H9 (cell line): Measurements from ENCODE around the gene PKP1. TPM values are rescaled to one million over a fixed set of nuclear protein-coding genes. Genes with fewer than 3 reads are reported as not detected.

Experiments used
- DNase-seq: peaks from one replicate; pipeline ENCODE4 v3.0.0-alpha.2; 2017
- H2AFZ ChIP-seq: one replicate; pipeline ENCODE4 v1.6.1; 2013; ENCODE audit warnings: mild to moderate bottlenecking, low read length, control low read depth, moderate library complexity
- H2AK5ac ChIP-seq: 2 replicates; pipeline ENCODE4 v1.6.1; 2013; ENCODE audit warnings: low read length, control low read depth, mixed read lengths; ENCODE audit not compliant: insufficient read length
- H2BK120ac ChIP-seq: one replicate; pipeline ENCODE4 v1.6.1; 2013; ENCODE audit warnings: low read depth, mild to moderate bottlenecking, low read length, control low read depth, inconsistent platforms; ENCODE audit not compliant: poor library complexity, severe bottlenecking
- H2BK12ac ChIP-seq: 2 replicates; pipeline ENCODE4 v1.6.1; 2013; ENCODE audit warnings: low read length, control low read depth, mixed read lengths, low read depth; ENCODE audit not compliant: insufficient read length
- H2BK15ac ChIP-seq: 2 replicates; pipeline ENCODE4 v1.6.1; 2013; ENCODE audit warnings: low read depth, low read length, control low read depth
- H2BK20ac ChIP-seq: one replicate; pipeline ENCODE4 v1.6.1; 2013; ENCODE audit warnings: low read depth, mild to moderate bottlenecking, low read length, control low read depth, inconsistent platforms; ENCODE audit not compliant: poor library complexity, severe bottlenecking
- H2BK5ac ChIP-seq: 2 replicates; pipeline ENCODE4 v1.6.1; 2013; ENCODE audit warnings: low read length, control low read depth, mixed read lengths; ENCODE audit not compliant: insufficient read length
- H3K14ac ChIP-seq: 2 replicates; pipeline ENCODE4 v1.6.1; 2013; ENCODE audit warnings: low read length, control low read depth; ENCODE audit not compliant: insufficient read depth
- H3K18ac ChIP-seq: 2 replicates; pipeline ENCODE4 v1.6.1; 2013; ENCODE audit warnings: low read depth, mild to moderate bottlenecking, mixed read lengths, low read length, control low read depth; ENCODE audit not compliant: insufficient read length
- H3K23ac ChIP-seq: 2 replicates; pipeline ENCODE4 v1.6.1; 2013; ENCODE audit warnings: low read length, control low read depth, mixed read lengths, low read depth; ENCODE audit not compliant: insufficient read length
- H3K23me2 ChIP-seq: 2 replicates; pipeline ENCODE4 v1.6.1; 2013; ENCODE audit warnings: low read depth, mild to moderate bottlenecking, mixed read lengths, low read length, control low read depth; ENCODE audit not compliant: insufficient read length, poor library complexity, severe bottlenecking
- H3K27ac ChIP-seq: 2 replicates; pipeline ENCODE4 v1.5.1; 2013; ENCODE audit warnings: low read length, control low read depth, mixed read lengths, low read depth; ENCODE audit not compliant: insufficient read length
- H3K27me3 ChIP-seq: 2 replicates; pipeline ENCODE4 v1.6.1; 2013; ENCODE audit warnings: low read length, control low read depth, inconsistent platforms; ENCODE audit not compliant: insufficient read depth
- H3K4ac ChIP-seq: 2 replicates; pipeline ENCODE4 v1.6.1; 2013; ENCODE audit warnings: low read depth, mild to moderate bottlenecking, control low read depth, inconsistent platforms, low read length, moderate library complexity
- H3K4me1 ChIP-seq: 2 replicates; pipeline ENCODE4 v1.6.1; 2013; ENCODE audit warnings: low read length, control low read depth, inconsistent platforms; ENCODE audit not compliant: insufficient read depth
- H3K4me2 ChIP-seq: 2 replicates; pipeline ENCODE4 v1.6.1; 2013; ENCODE audit warnings: low read length, control low read depth, mixed read lengths; ENCODE audit not compliant: insufficient read length, insufficient read depth
- H3K56ac ChIP-seq: 2 replicates; pipeline ENCODE4 v1.6.1; 2013; ENCODE audit warnings: low read depth, mild to moderate bottlenecking, mixed read lengths, low read length, control low read depth; ENCODE audit not compliant: insufficient read length
- H3K79me1 ChIP-seq: 2 replicates; pipeline ENCODE4 v1.6.1; 2013; ENCODE audit warnings: low read depth, mild to moderate bottlenecking, moderate library complexity, low read length, control low read depth, inconsistent platforms; ENCODE audit not compliant: insufficient read depth, poor library complexity, severe bottlenecking
- H3K79me2 ChIP-seq: 2 replicates; pipeline ENCODE4 v1.6.1; 2013; ENCODE audit warnings: low read length, control low read depth, inconsistent platforms; ENCODE audit not compliant: insufficient read depth
- H3K9ac ChIP-seq: 2 replicates; pipeline ENCODE4 v1.6.1; 2013; ENCODE audit warnings: low read length, control low read depth, mixed read lengths; ENCODE audit not compliant: insufficient read length; ENCODE audit errors: extremely low read depth
- H3K9me3 ChIP-seq: one replicate; pipeline ENCODE4 v1.6.1; 2013; ENCODE audit warnings: low read depth, low read length, inconsistent platforms; ENCODE audit not compliant: control insufficient read depth
- H3T11ph ChIP-seq: one replicate; pipeline ENCODE4 v1.6.1; 2013; ENCODE audit warnings: mild to moderate bottlenecking, low read length, control low read depth, inconsistent platforms
- H4K20me1 ChIP-seq: one replicate; pipeline ENCODE4 v1.6.1; 2013; ENCODE audit not compliant: control insufficient read depth, insufficient read length, insufficient read depth
- H4K5ac ChIP-seq: 2 replicates; pipeline ENCODE4 v1.6.1; 2013; ENCODE audit warnings: low read depth, mild to moderate bottlenecking, mixed read lengths, low read length, control low read depth; ENCODE audit not compliant: insufficient read length
- H4K8ac ChIP-seq: replicated peaks from 2 replicates; pipeline ENCODE4 v1.6.1; 2013; ENCODE audit warnings: low read length, control low read depth, mixed read lengths, low read depth; ENCODE audit not compliant: insufficient read length
- H4K91ac ChIP-seq: 2 replicates; pipeline ENCODE4 v1.6.1; 2013; ENCODE audit warnings: low read depth, mild to moderate bottlenecking, moderate library complexity, mixed read lengths, low read length, control low read depth; ENCODE audit not compliant: insufficient read length
- H3K27ac Mint-ChIP-seq, 3 experiments: 2 replicates in 2 of 3; 3 replicates in 1 of 3; pipeline ENCODE4 v1.8.0; 2020 to 2021; ENCODE audit warnings: mixed read lengths in 3 of 3, mild to moderate bottlenecking in 1 of 3, moderate library complexity in 1 of 3
- H3K27me3 Mint-ChIP-seq: 2 replicates; pipeline ENCODE4 v1.8.0; 2021; ENCODE audit warnings: low read depth, mild to moderate bottlenecking, moderate library complexity, mixed read lengths
- H3K36me3 Mint-ChIP-seq, 3 experiments: 2 replicates in 2 of 3; 3 replicates in 1 of 3; pipeline ENCODE4 v1.8.0; 2020 to 2021; ENCODE audit warnings: low read depth in 3 of 3, mixed read lengths in 3 of 3; ENCODE audit not compliant: insufficient read depth in 1 of 3
- H3K4me1 Mint-ChIP-seq, 2 experiments: 2 replicates each; pipeline ENCODE4 v1.8.0; 2020; ENCODE audit warnings: mixed read lengths in 2 of 2
- H3K4me3 Mint-ChIP-seq, 2 experiments: 2 replicates in 1 of 2; 3 replicates in 1 of 2; pipeline ENCODE4 v1.8.0; 2020 to 2021; ENCODE audit warnings: mild to moderate bottlenecking in 2 of 2, mixed read lengths in 2 of 2, moderate library complexity in 1 of 2
- H3K9me3 Mint-ChIP-seq, 2 experiments: 2 replicates in 1 of 2; 3 replicates in 1 of 2; pipeline ENCODE4 v1.8.0; 2020; ENCODE audit warnings: mild to moderate bottlenecking in 2 of 2, mixed read lengths in 2 of 2, moderate library complexity in 1 of 2
- total RNA-seq: library from RNA; stranded (reverse); gene quantifications from 2 replicates; pipeline ENCODE4 v1.2.1, GENCODE V29; 2021
- TF ChIP-seq, protein P1 (sequence below): fragments of 200-600 bp; sonication (generic); conservative IDR thresholded peaks from 3 replicates; pipeline ENCODE4 v1.8.0; 2021; ENCODE audit warnings: antibody characterized with exemption, mild to moderate bottlenecking

Gene PKP1
- total RNA-seq, 1 experiment from 2014 or later: 0.09 TPM

GRCh38 chr1:201266276-201266675 is 17.0 kb upstream of the PKP1 start:
- Histone ChIP-seq H3T11ph (no peak overlapping the region), H2BK12ac (no peak overlapping the region), H2BK5ac (no peak overlapping the region), H3K56ac (no peak overlapping the region), H2AFZ (no peak overlapping the region), H4K91ac (no peak overlapping the region), H2AK5ac (no peak overlapping the region), H4K8ac (no peak overlapping the region), H2BK120ac (no peak overlapping the region), H3K23ac (no peak overlapping the region), H2BK20ac (no peak overlapping the region), H3K27me3 (no peaks in the 10 kb centered on the region), H3K4me1 (no peaks in the 10 kb centered on the region), H2BK15ac (no peak overlapping the region), H3K14ac (no peak overlapping the region), H4K20me1 (no peaks in the 10 kb centered on the region), H3K4ac (no peak overlapping the region), H3K4me2 (no peak overlapping the region), H3K79me2 (no peaks in the 10 kb centered on the region), H3K18ac (no peak overlapping the region), H3K9ac (no peak overlapping the region), H4K5ac (no peak overlapping the region), H3K79me1 (no peaks in the 10 kb centered on the region), H3K9me3 (no peaks in the 10 kb centered on the region), H3K27ac (no peak overlapping the region), H3K23me2 (no peaks in the 10 kb centered on the region)
- no peaks in the 10 kb centered on the region for H3K9me3 Mint-ChIP-seq
- TF ChIP-seq, protein P1, sequence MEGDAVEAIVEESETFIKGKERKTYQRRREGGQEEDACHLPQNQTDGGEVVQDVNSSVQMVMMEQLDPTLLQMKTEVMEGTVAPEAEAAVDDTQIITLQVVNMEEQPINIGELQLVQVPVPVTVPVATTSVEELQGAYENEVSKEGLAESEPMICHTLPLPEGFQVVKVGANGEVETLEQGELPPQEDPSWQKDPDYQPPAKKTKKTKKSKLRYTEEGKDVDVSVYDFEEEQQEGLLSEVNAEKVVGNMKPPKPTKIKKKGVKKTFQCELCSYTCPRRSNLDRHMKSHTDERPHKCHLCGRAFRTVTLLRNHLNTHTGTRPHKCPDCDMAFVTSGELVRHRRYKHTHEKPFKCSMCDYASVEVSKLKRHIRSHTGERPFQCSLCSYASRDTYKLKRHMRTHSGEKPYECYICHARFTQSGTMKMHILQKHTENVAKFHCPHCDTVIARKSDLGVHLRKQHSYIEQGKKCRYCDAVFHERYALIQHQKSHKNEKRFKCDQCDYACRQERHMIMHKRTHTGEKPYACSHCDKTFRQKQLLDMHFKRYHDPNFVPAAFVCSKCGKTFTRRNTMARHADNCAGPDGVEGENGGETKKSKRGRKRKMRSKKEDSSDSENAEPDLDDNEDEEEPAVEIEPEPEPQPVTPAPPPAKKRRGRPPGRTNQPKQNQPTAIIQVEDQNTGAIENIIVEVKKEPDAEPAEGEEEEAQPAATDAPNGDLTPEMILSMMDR: no peak
- DNase-seq: no peak
- no peak overlapping the region for H3K27ac Mint-ChIP-seq
- no peaks in the 10 kb centered on the region for H3K4me1 Mint-ChIP-seq
- H3K27me3 Mint-ChIP-seq: peaks cover 46% of the 10 kb centered on the region
- H3K4me3 Mint-ChIP-seq: no peak overlapping the region
- H3K36me3 Mint-ChIP-seq: no peaks in the 10 kb centered on the region
